ENCODE results near the gene CNTLN. TPM values are rescaled to one million over a fixed set of nuclear protein-coding genes. Genes with fewer than 3 reads are reported as not detected.

The CNTLN gene
- total RNA-seq, 1 experiment from 2014 or later, result 15.0 TPM

GRCh38 chr9:17121264-17121663 lies 13.6 kb upstream of the CNTLN start:
- peaks cover 2 to 3% of the 10 kb centered on the region in 2 experiments; a peak in 1 of 5 replicates for H3K9me3 Mint-ChIP-seq
- H3K23ac ChIP-seq (ENCODE audit: insufficient read length, low read depth, low read length), result no peak overlapping the region
- H3K18ac ChIP-seq (ENCODE audit: insufficient read length, low read depth, low read length), result no peak overlapping the region
- no peak overlapping the region for H3K14ac ChIP-seq (ENCODE audit: insufficient read depth, low read length)
- H3K27ac ChIP-seq (ENCODE audit: insufficient read length, low read depth, low read length), result no peak overlapping the region
- H3K27me3 ChIP-seq (ENCODE audit: insufficient read depth, low read length), result no peaks in the 10 kb centered on the region
- no peak overlapping the region for H2BK5ac ChIP-seq (ENCODE audit: insufficient read length, low read length)
- H3T11ph ChIP-seq (ENCODE audit: low read length), result no peak overlapping the region
- H3K23me2 ChIP-seq (ENCODE audit: insufficient read length, low read depth, low read length, poor library complexity, severe bottlenecking), result no peaks in the 10 kb centered on the region
- H3K79me2 ChIP-seq (ENCODE audit: insufficient read depth, low read length), result no peaks in the 10 kb centered on the region
- no peaks in the 10 kb centered on the region for H3K9me3 ChIP-seq (ENCODE audit: control insufficient read depth, low read depth, low read length)
- H2BK15ac ChIP-seq (ENCODE audit: low read depth, low read length), result no peak overlapping the region
- peaks cover 12 to 21% of the 10 kb centered on the region in 2 experiments for H3K4me1 Mint-ChIP-seq
- H4K20me1 ChIP-seq (ENCODE audit: control insufficient read depth, insufficient read depth, insufficient read length), result no peaks in the 10 kb centered on the region
- no peak overlapping the region for H3K4me3 Mint-ChIP-seq
- no peak overlapping the region for H2BK12ac ChIP-seq (ENCODE audit: insufficient read length, low read depth, low read length)
- H4K5ac ChIP-seq (ENCODE audit: insufficient read length, low read depth, low read length), result no peak overlapping the region
- H4K91ac ChIP-seq (ENCODE audit: insufficient read length, low read depth, low read length), result no peak overlapping the region
- no peaks in the 10 kb centered on the region for H3K4me1 ChIP-seq (ENCODE audit: insufficient read depth, low read length)
- H3K4me2 ChIP-seq (ENCODE audit: insufficient read depth, insufficient read length, low read length), result no peak overlapping the region
- TF ChIP-seq CTCF (conservative IDR thresholded peaks at IDR 0.05), result no peak
- no peaks in the 10 kb centered on the region for H3K79me1 ChIP-seq (ENCODE audit: insufficient read depth, low read depth, low read length, poor library complexity, severe bottlenecking)
- no CpG with 5 or more reads among the region's 2 CpGs for WGBS (ENCODE audit: extremely low coverage, insufficient read length, low lambda C conversion rate)
- no peak overlapping the region for H2AK5ac ChIP-seq (ENCODE audit: insufficient read length, low read length)
- peak overlapping the region in 1 of 3 experiments; percentile 1; a peak in 1 of 7 replicates for H3K27ac Mint-ChIP-seq
- peaks cover 0 to 5% (median 3%) of the 10 kb centered on the region in 3 experiments; a peak in 3 of 7 replicates for H3K36me3 Mint-ChIP-seq (ENCODE audit: insufficient read depth in 1 of 3, low read depth in 3 of 3)
- peak; percentile 32 for DNase-seq
- no peak overlapping the region for H4K8ac ChIP-seq (replicated peaks; ENCODE audit: insufficient read length, low read depth, low read length)
- no peaks in the 10 kb centered on the region; the same call in 1 of the 2 replicates for H3K27me3 Mint-ChIP-seq (ENCODE audit: low read depth)
- no peak overlapping the region for H2AFZ ChIP-seq (ENCODE audit: low read length)
- no peak overlapping the region for H3K9ac ChIP-seq (ENCODE audit: extremely low read depth, insufficient read length, low read length)
- no peak overlapping the region for H2BK20ac ChIP-seq (ENCODE audit: low read depth, low read length, poor library complexity, severe bottlenecking)
- no peak overlapping the region for H2BK120ac ChIP-seq (ENCODE audit: low read depth, low read length, poor library complexity, severe bottlenecking)
- no peak overlapping the region for H3K4ac ChIP-seq (ENCODE audit: low read depth, low read length)
- no peak overlapping the region for H3K56ac ChIP-seq (ENCODE audit: insufficient read length, low read depth, low read length)
